Epithelial cell of proximal tubule (primary cell): ENCODE results near the gene CTNND2. TPM values are rescaled to one million over a fixed set of nuclear protein-coding genes. Genes with fewer than 3 reads are reported as not detected.

Experiments
- DNase-seq: peaks from one replicate; pipeline ENCODE4 v3.0.0-alpha.2; 2011; ENCODE audit warnings: low read depth
- H3K4me3 ChIP-seq: 2 replicates; pipeline ENCODE4 v1.5.1; 2011; ENCODE audit warnings: low read depth, mild to moderate bottlenecking, low read length
- total RNA-seq: library from RNA; depleted of rRNA; stranded (reverse); fragments of >200 nt; gene quantifications from 2 replicates; pipeline ENCODE4 v1.2.3, GENCODE V29; 2015
- TF ChIP-seq, protein P1 (sequence below): conservative IDR thresholded peaks from 2 replicates; pipeline ENCODE4 v1.5.1; 2012; ENCODE audit warnings: low read depth, mild to moderate bottlenecking, low read length

The CTNND2 gene
- total RNA-seq, 1 donor from 2014 or later = 0.12 TPM

- no peak for DNase-seq
- no peak overlapping the region for H3K4me3 ChIP-seq
- TF ChIP-seq, protein P1, sequence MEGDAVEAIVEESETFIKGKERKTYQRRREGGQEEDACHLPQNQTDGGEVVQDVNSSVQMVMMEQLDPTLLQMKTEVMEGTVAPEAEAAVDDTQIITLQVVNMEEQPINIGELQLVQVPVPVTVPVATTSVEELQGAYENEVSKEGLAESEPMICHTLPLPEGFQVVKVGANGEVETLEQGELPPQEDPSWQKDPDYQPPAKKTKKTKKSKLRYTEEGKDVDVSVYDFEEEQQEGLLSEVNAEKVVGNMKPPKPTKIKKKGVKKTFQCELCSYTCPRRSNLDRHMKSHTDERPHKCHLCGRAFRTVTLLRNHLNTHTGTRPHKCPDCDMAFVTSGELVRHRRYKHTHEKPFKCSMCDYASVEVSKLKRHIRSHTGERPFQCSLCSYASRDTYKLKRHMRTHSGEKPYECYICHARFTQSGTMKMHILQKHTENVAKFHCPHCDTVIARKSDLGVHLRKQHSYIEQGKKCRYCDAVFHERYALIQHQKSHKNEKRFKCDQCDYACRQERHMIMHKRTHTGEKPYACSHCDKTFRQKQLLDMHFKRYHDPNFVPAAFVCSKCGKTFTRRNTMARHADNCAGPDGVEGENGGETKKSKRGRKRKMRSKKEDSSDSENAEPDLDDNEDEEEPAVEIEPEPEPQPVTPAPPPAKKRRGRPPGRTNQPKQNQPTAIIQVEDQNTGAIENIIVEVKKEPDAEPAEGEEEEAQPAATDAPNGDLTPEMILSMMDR = no peak
Measured at GRCh38 chr5:10984021-10984715, 920.1 kb downstream of the CTNND2 start.

DNA sequence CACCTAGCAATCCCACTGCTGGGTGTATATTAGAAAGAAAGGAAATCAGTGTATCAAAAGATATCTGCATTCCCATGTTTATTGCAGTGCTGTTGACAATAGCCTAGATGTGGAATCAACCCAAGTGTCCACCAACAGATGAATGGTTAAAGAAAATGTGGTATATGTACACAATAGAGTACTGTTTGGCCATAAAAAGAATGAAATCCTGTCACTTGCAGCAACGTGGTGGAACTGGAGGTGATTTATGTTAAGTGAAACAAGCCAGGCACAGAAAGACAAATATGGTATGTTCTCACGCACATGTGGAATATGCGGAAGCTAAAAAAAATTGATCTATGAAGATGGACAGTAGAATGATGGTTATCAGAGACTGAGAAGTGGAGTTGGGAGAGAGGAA is 921.6 kb downstream of the CTNND2 start:
- no peak for DNase-seq
- TF ChIP-seq, protein P1 = no peak
- H3K4me3 ChIP-seq = no peak overlapping the region

GRCh38 chr5:10981932-10982331 is 922.3 kb downstream of the CTNND2 start:
- H3K4me3 ChIP-seq = no peak overlapping the region
- no peak for DNase-seq
- TF ChIP-seq, protein P1 = no peak

DNA sequence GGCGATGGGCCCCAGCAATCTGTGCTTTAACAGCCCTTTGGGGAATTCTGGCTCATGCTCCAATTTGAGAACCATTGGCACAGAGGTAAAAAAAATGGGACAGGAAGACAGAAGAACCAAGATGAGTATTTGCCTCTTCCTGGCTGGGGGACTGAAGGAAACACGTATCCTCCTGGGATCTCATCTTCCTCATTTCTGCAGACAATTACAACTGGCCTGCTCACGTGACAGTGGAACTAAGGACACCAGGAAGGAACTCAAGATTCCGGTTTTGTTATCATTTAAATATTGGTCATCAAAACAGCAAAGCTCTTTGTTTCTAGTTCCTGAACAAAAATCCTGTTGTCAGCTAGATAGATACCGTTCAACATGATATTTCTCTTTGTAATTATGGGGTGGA is 927.2 kb downstream of the CTNND2 start:
- TF ChIP-seq, protein P1 = no peak
- H3K4me3 ChIP-seq = no peak overlapping the region
- no peak for DNase-seq

DNA sequence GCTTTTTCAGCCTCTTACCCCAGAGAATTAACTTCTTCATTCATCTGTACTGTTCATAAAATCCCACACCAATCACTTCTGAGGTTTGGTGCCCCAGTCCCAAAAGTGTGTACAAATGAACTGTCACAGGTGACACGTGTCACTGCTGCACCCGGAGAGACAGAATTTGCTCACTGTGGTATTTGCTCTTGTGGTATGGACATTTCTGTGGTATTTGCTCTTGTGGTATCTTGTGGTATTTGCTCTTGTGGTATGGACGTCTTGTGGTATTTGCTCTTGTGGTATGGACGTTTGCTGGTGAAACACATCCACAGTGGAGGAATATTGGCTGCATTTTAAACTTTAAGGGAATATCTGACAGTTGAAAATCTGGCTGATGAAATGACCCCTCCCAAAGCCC is 928.3 kb downstream of the CTNND2 start:
- TF ChIP-seq, protein P1 = no peak
- no peak for DNase-seq
- no peak overlapping the region for H3K4me3 ChIP-seq

- DNase-seq = no peak
- H3K4me3 ChIP-seq = no peak overlapping the region
- TF ChIP-seq, protein P1 = no peak
Measured at GRCh38 chr5:10974850-10975249, 929.4 kb downstream of the CTNND2 start.

DNA sequence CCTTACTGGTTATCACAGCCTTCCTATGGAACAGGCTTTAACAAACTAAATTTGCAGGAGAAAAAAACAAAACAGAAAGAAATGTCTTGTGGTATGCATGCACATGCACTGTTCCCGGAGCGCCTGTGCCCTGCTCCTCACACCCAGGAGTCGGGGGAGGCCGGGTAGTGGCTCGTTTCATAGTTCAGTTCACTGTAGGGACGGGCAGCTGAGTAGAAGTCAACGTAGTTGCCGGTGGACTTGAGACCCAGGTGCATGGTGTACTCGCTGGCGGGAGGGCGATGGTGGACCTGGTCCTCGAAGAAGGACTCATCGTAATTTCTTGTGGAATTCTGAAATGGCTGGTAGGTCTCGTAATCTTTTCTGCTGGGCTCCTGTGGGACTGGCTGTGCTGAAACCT is 930.9 kb downstream of the CTNND2 start:
- DNase-seq = no peak
- no peak overlapping the region for H3K4me3 ChIP-seq
- TF ChIP-seq, protein P1 = no peak
